H9 (cell line): ENCODE measurements around the gene TGFB3. TPM values are rescaled to one million over a fixed set of nuclear protein-coding genes. Genes with fewer than 3 reads are reported as not detected.

Experiments
- DNase-seq: peaks from one replicate; pipeline ENCODE4 v3.0.0-alpha.2; 2017
- H2AFZ ChIP-seq: one replicate; pipeline ENCODE4 v1.6.1; 2013; ENCODE audit warnings: mild to moderate bottlenecking, low read length, control low read depth, moderate library complexity
- H2AK5ac ChIP-seq: 2 replicates; pipeline ENCODE4 v1.6.1; 2013; ENCODE audit warnings: low read length, control low read depth, mixed read lengths; ENCODE audit not compliant: insufficient read length
- H2BK120ac ChIP-seq: one replicate; pipeline ENCODE4 v1.6.1; 2013; ENCODE audit warnings: low read depth, mild to moderate bottlenecking, low read length, control low read depth, inconsistent platforms; ENCODE audit not compliant: poor library complexity, severe bottlenecking
- H2BK12ac ChIP-seq: 2 replicates; pipeline ENCODE4 v1.6.1; 2013; ENCODE audit warnings: low read length, control low read depth, mixed read lengths, low read depth; ENCODE audit not compliant: insufficient read length
- H2BK15ac ChIP-seq: 2 replicates; pipeline ENCODE4 v1.6.1; 2013; ENCODE audit warnings: low read depth, low read length, control low read depth
- H2BK20ac ChIP-seq: one replicate; pipeline ENCODE4 v1.6.1; 2013; ENCODE audit warnings: low read depth, mild to moderate bottlenecking, low read length, control low read depth, inconsistent platforms; ENCODE audit not compliant: poor library complexity, severe bottlenecking
- H2BK5ac ChIP-seq: 2 replicates; pipeline ENCODE4 v1.6.1; 2013; ENCODE audit warnings: low read length, control low read depth, mixed read lengths; ENCODE audit not compliant: insufficient read length
- H3K14ac ChIP-seq: 2 replicates; pipeline ENCODE4 v1.6.1; 2013; ENCODE audit warnings: low read length, control low read depth; ENCODE audit not compliant: insufficient read depth
- H3K18ac ChIP-seq: 2 replicates; pipeline ENCODE4 v1.6.1; 2013; ENCODE audit warnings: low read depth, mild to moderate bottlenecking, mixed read lengths, low read length, control low read depth; ENCODE audit not compliant: insufficient read length
- H3K23ac ChIP-seq: 2 replicates; pipeline ENCODE4 v1.6.1; 2013; ENCODE audit warnings: low read length, control low read depth, mixed read lengths, low read depth; ENCODE audit not compliant: insufficient read length
- H3K23me2 ChIP-seq: 2 replicates; pipeline ENCODE4 v1.6.1; 2013; ENCODE audit warnings: low read depth, mild to moderate bottlenecking, mixed read lengths, low read length, control low read depth; ENCODE audit not compliant: insufficient read length, poor library complexity, severe bottlenecking
- H3K27ac ChIP-seq: 2 replicates; pipeline ENCODE4 v1.5.1; 2013; ENCODE audit warnings: low read length, control low read depth, mixed read lengths, low read depth; ENCODE audit not compliant: insufficient read length
- H3K27me3 ChIP-seq: 2 replicates; pipeline ENCODE4 v1.6.1; 2013; ENCODE audit warnings: low read length, control low read depth, inconsistent platforms; ENCODE audit not compliant: insufficient read depth
- H3K4ac ChIP-seq: 2 replicates; pipeline ENCODE4 v1.6.1; 2013; ENCODE audit warnings: low read depth, mild to moderate bottlenecking, control low read depth, inconsistent platforms, low read length, moderate library complexity
- H3K4me1 ChIP-seq: 2 replicates; pipeline ENCODE4 v1.6.1; 2013; ENCODE audit warnings: low read length, control low read depth, inconsistent platforms; ENCODE audit not compliant: insufficient read depth
- H3K4me2 ChIP-seq: 2 replicates; pipeline ENCODE4 v1.6.1; 2013; ENCODE audit warnings: low read length, control low read depth, mixed read lengths; ENCODE audit not compliant: insufficient read length, insufficient read depth
- H3K56ac ChIP-seq: 2 replicates; pipeline ENCODE4 v1.6.1; 2013; ENCODE audit warnings: low read depth, mild to moderate bottlenecking, mixed read lengths, low read length, control low read depth; ENCODE audit not compliant: insufficient read length
- H3K79me1 ChIP-seq: 2 replicates; pipeline ENCODE4 v1.6.1; 2013; ENCODE audit warnings: low read depth, mild to moderate bottlenecking, moderate library complexity, low read length, control low read depth, inconsistent platforms; ENCODE audit not compliant: insufficient read depth, poor library complexity, severe bottlenecking
- H3K79me2 ChIP-seq: 2 replicates; pipeline ENCODE4 v1.6.1; 2013; ENCODE audit warnings: low read length, control low read depth, inconsistent platforms; ENCODE audit not compliant: insufficient read depth
- H3K9ac ChIP-seq: 2 replicates; pipeline ENCODE4 v1.6.1; 2013; ENCODE audit warnings: low read length, control low read depth, mixed read lengths; ENCODE audit not compliant: insufficient read length; ENCODE audit errors: extremely low read depth
- H3K9me3 ChIP-seq: one replicate; pipeline ENCODE4 v1.6.1; 2013; ENCODE audit warnings: low read depth, low read length, inconsistent platforms; ENCODE audit not compliant: control insufficient read depth
- H3T11ph ChIP-seq: one replicate; pipeline ENCODE4 v1.6.1; 2013; ENCODE audit warnings: mild to moderate bottlenecking, low read length, control low read depth, inconsistent platforms
- H4K20me1 ChIP-seq: one replicate; pipeline ENCODE4 v1.6.1; 2013; ENCODE audit not compliant: control insufficient read depth, insufficient read length, insufficient read depth
- H4K5ac ChIP-seq: 2 replicates; pipeline ENCODE4 v1.6.1; 2013; ENCODE audit warnings: low read depth, mild to moderate bottlenecking, mixed read lengths, low read length, control low read depth; ENCODE audit not compliant: insufficient read length
- H4K8ac ChIP-seq: replicated peaks from 2 replicates; pipeline ENCODE4 v1.6.1; 2013; ENCODE audit warnings: low read length, control low read depth, mixed read lengths, low read depth; ENCODE audit not compliant: insufficient read length
- H4K91ac ChIP-seq: 2 replicates; pipeline ENCODE4 v1.6.1; 2013; ENCODE audit warnings: low read depth, mild to moderate bottlenecking, moderate library complexity, mixed read lengths, low read length, control low read depth; ENCODE audit not compliant: insufficient read length
- H3K27ac Mint-ChIP-seq, 3 experiments: 2 replicates in 2 of 3; 3 replicates in 1 of 3; pipeline ENCODE4 v1.8.0; 2020 to 2021; ENCODE audit warnings: mixed read lengths in 3 of 3, mild to moderate bottlenecking in 1 of 3, moderate library complexity in 1 of 3
- H3K27me3 Mint-ChIP-seq: 2 replicates; pipeline ENCODE4 v1.8.0; 2021; ENCODE audit warnings: low read depth, mild to moderate bottlenecking, moderate library complexity, mixed read lengths
- H3K36me3 Mint-ChIP-seq, 3 experiments: 2 replicates in 2 of 3; 3 replicates in 1 of 3; pipeline ENCODE4 v1.8.0; 2020 to 2021; ENCODE audit warnings: low read depth in 3 of 3, mixed read lengths in 3 of 3; ENCODE audit not compliant: insufficient read depth in 1 of 3
- H3K4me1 Mint-ChIP-seq, 2 experiments: 2 replicates each; pipeline ENCODE4 v1.8.0; 2020; ENCODE audit warnings: mixed read lengths in 2 of 2
- H3K4me3 Mint-ChIP-seq, 2 experiments: 2 replicates in 1 of 2; 3 replicates in 1 of 2; pipeline ENCODE4 v1.8.0; 2020 to 2021; ENCODE audit warnings: mild to moderate bottlenecking in 2 of 2, mixed read lengths in 2 of 2, moderate library complexity in 1 of 2
- H3K9me3 Mint-ChIP-seq, 2 experiments: 2 replicates in 1 of 2; 3 replicates in 1 of 2; pipeline ENCODE4 v1.8.0; 2020; ENCODE audit warnings: mild to moderate bottlenecking in 2 of 2, mixed read lengths in 2 of 2, moderate library complexity in 1 of 2
- CTCF ChIP-seq: fragments of 200-600 bp; sonication (generic); conservative IDR thresholded peaks from 3 replicates; pipeline ENCODE4 v1.8.0; 2021; ENCODE audit warnings: antibody characterized with exemption, mild to moderate bottlenecking
- WGBS: extraction: QIAGEN DNeasy Blood & Tissue Kit; methylation state at CpG from one replicate; pipeline ENCODE4 v1.1.7; 2013; ENCODE audit warnings: missing lambda C conversion rate, low lambda C conversion rate, mixed read lengths; ENCODE audit not compliant: insufficient read length; ENCODE audit errors: extremely low coverage; 5-methylcytosine and 5-hydroxymethylcytosine counted together
- total RNA-seq: library from RNA; stranded (reverse); gene quantifications from 2 replicates; pipeline ENCODE4 v1.2.1, GENCODE V29; 2021

TGFB3 gene
- total RNA-seq, 1 experiment from 2014 or later, result 0.37 TPM

- Histone ChIP-seq H3K9me3 (no peaks in the 10 kb centered on the region), H3K4me2 (no peak overlapping the region), H3K79me1 (no peaks in the 10 kb centered on the region), H3K14ac (no peak overlapping the region), H4K5ac (no peak overlapping the region), H2BK20ac (no peak overlapping the region), H3K18ac (no peak overlapping the region), H3K23me2 (no peaks in the 10 kb centered on the region), H3T11ph (no peak overlapping the region), H4K20me1 (no peaks in the 10 kb centered on the region), H3K79me2 (no peaks in the 10 kb centered on the region; the same call in 1 of the 2 replicates), H2BK15ac (no peak overlapping the region), H2BK5ac (no peak overlapping the region), H2AFZ (no peak overlapping the region), H3K27me3 (no peaks in the 10 kb centered on the region), H3K4ac (no peak overlapping the region), H2BK120ac (no peak overlapping the region), H2AK5ac (no peak overlapping the region), H2BK12ac (no peak overlapping the region), H4K91ac (no peak overlapping the region), H4K8ac (no peak overlapping the region), H3K4me1 (no peaks in the 10 kb centered on the region), H3K27ac (no peak overlapping the region), H3K56ac (no peak overlapping the region), H3K23ac (no peak overlapping the region), H3K9ac (no peak overlapping the region)
- TF ChIP-seq CTCF, result no peak
- no CpG with 5 or more reads among the region's 6 CpGs for WGBS
- no peak overlapping the region for H3K27ac Mint-ChIP-seq
- no peaks in the 10 kb centered on the region for H3K36me3 Mint-ChIP-seq
- H3K4me1 Mint-ChIP-seq, result peaks cover 5 to 7% of the 10 kb centered on the region in 2 experiments
- no peak for DNase-seq
- H3K9me3 Mint-ChIP-seq, result no peaks in the 10 kb centered on the region
- H3K27me3 Mint-ChIP-seq, result no peaks in the 10 kb centered on the region
- no peak overlapping the region for H3K4me3 Mint-ChIP-seq
Measured at GRCh38 chr14:75960231-75960630, 21.6 kb downstream of the TGFB3 start.
